Skeletal muscle tissue (tissue), 4 donors: Measurements from ENCODE around the gene INPP5D. TPM values are rescaled to one million over a fixed set of nuclear protein-coding genes. Genes with fewer than 3 reads are reported as not detected.

ENCODE experiments used
- H3K27ac ChIP-seq: one replicate; pipeline ENCODE4 v1.7.0; 2013; ENCODE audit warnings: mild to moderate bottlenecking, low read depth, low read length, inconsistent platforms
- H3K27me3 ChIP-seq, 3 donors: one replicate each; pipeline ENCODE4 v1.7.0; 2013; ENCODE audit warnings: low read length in 3 of 3; ENCODE audit not compliant: control insufficient read depth in 3 of 3, insufficient read depth in 3 of 3
- H3K36me3 ChIP-seq, 3 donors: one replicate each; pipeline ENCODE4 v1.7.0; 2013; ENCODE audit warnings: low read length in 3 of 3; ENCODE audit not compliant: control insufficient read depth in 3 of 3, insufficient read depth in 3 of 3
- H3K4me1 ChIP-seq, 3 donors: one replicate each; pipeline ENCODE4 v1.7.0; 2013; ENCODE audit warnings: low read length in 3 of 3, mild to moderate bottlenecking in 3 of 3; ENCODE audit not compliant: control insufficient read depth in 3 of 3, insufficient read depth in 3 of 3
- H3K4me3 ChIP-seq, 3 donors: one replicate each; pipeline ENCODE4 v1.7.0; 2013; ENCODE audit warnings: low read length in 3 of 3
- H3K9ac ChIP-seq, 3 donors: one replicate each; pipeline ENCODE4 v1.7.0; 2013; ENCODE audit warnings: low read length in 3 of 3, mild to moderate bottlenecking in 3 of 3, moderate library complexity in 2 of 3, low read depth in 1 of 3
- H3K9me3 ChIP-seq, 3 donors: one replicate each; pipeline ENCODE4 v1.7.0; 2013; ENCODE audit warnings: low read length in 3 of 3; ENCODE audit not compliant: control insufficient read depth in 3 of 3
- total RNA-seq: library from RNA; depleted of rRNA; stranded (reverse); fragments of >200 nt; gene quantifications from one replicate; pipeline ENCODE4 v1.2.3, GENCODE V29; 2014
- donor health status: Osteomylitis.

The INPP5D gene
- total RNA-seq, 1 donor from 2014 or later: 8.4 TPM

GRCh38 chr2:233081731-233082221, 21.6 kb downstream of the INPP5D start:
- peak overlapping the region; percentile 44 for H3K27ac ChIP-seq

GRCh38 chr2:233082222-233082930, 22.2 kb downstream of the INPP5D start:
- peaks cover 12 to 23% (median 19%) of the 10 kb centered on the region in 3 donors for H3K4me1 ChIP-seq
- H3K4me3 ChIP-seq: no peak overlapping the region
- no peaks in the 10 kb centered on the region for H3K36me3 ChIP-seq
- H3K9ac ChIP-seq: no peak overlapping the region
- no peaks in the 10 kb centered on the region for H3K9me3 ChIP-seq
- peak overlapping the region; percentile 84 for H3K27ac ChIP-seq
- no peaks in the 10 kb centered on the region for H3K27me3 ChIP-seq

More at GRCh38 chr2:233081731-233082221, 21.6 kb downstream of the INPP5D start:
- H3K4me1 ChIP-seq: peaks cover 12 to 23% (median 19%) of the 10 kb centered on the region in 3 donors
- no peaks in the 10 kb centered on the region for H3K36me3 ChIP-seq
- no peaks in the 10 kb centered on the region for H3K27me3 ChIP-seq
- no peak overlapping the region for H3K4me3 ChIP-seq
- H3K9ac ChIP-seq: no peak overlapping the region
- no peaks in the 10 kb centered on the region for H3K9me3 ChIP-seq

DNA sequence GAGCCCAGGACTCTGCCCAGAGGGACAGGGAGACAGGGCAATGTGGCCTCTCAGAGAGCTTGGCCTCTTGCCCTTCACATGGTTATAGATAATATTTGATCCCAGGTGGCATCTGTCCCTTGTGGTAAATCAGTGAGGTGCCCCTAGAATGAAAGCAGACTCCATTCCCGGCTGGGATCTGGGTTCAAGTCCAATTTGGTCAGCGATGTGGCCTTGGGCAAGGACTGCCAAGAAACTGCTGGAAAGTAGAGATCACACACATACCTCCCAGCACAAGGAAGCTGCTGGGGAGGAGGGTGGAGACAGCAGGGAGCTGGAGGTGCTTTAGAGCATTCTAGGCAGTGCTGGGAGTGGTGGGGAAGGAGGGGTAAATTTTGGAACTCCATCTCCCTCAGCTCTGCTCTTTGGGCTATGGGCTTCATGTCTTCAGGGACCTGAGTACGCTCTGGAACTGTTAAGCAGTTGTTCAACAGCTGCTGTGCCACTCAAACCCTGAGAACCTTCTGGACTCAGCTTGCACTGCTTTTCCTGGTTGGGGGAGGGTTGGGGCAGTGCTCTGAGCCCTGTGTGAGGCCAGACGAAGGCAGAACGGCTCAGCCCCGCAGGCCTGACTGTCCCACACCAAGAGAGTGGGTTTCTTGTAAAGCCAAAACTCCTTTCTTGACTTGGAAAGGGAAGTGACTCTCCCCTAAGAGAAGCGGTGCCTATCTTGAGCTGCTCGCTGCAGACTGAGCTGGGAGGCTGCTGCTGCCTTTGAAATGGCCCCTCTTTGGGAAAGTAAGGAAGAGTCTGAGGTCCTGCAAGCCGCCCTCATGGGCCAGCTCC, 23.0 kb downstream of the INPP5D start:
- H3K9me3 ChIP-seq: no peaks in the 10 kb centered on the region
- H3K4me3 ChIP-seq: no peak overlapping the region
- H3K9ac ChIP-seq: no peak overlapping the region
- no peaks in the 10 kb centered on the region for H3K36me3 ChIP-seq
- H3K27me3 ChIP-seq: no peaks in the 10 kb centered on the region
- H3K4me1 ChIP-seq: peaks cover 12 to 23% (median 19%) of the 10 kb centered on the region in 3 donors
- H3K27ac ChIP-seq: peak overlapping the region; percentile 84

- Histone ChIP-seq H3K9ac (no peak overlapping the region), H3K36me3 (no peaks in the 10 kb centered on the region), H3K27ac (peak overlapping the region; percentile 84), H3K27me3 (no peaks in the 10 kb centered on the region), H3K4me3 (no peak overlapping the region), H3K9me3 (no peaks in the 10 kb centered on the region), H3K4me1 (peaks cover 12 to 23% (median 19%) of the 10 kb centered on the region in 3 donors)
These were observed 23.6 kb downstream of the INPP5D start for GRCh38 chr2:233083782-233084181.

DNA sequence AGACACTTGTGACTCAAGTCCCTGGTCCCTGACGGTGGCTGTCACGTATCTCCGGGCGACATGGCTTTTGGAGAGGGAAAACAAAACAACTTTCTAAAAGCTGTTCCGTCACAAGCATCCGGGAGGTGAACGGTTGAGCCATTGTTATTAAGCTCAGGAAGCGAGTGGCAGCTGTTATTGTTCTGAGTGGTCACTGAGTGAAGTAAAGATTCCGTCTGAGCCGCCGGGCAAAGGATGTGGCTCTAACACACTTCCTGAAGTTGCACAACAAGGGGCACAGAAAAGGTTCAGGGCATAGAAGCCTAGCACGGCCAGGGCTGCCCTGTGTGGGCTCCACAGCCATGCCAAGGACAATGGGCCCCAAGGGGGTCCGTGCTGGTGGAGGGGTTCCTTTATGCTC, 24.3 kb downstream of the INPP5D start:
- no peaks in the 10 kb centered on the region for H3K36me3 ChIP-seq
- no peak overlapping the region for H3K4me3 ChIP-seq
- no peaks in the 10 kb centered on the region for H3K27me3 ChIP-seq
- peak overlapping the region; percentile 84 for H3K27ac ChIP-seq
- no peak overlapping the region for H3K9ac ChIP-seq
- no peaks in the 10 kb centered on the region for H3K9me3 ChIP-seq
- H3K4me1 ChIP-seq: peaks cover 12 to 19% (median 18%) of the 10 kb centered on the region in 3 donors

- H3K27me3 ChIP-seq: no peaks in the 10 kb centered on the region
- H3K4me3 ChIP-seq: no peak overlapping the region
- no peaks in the 10 kb centered on the region for H3K36me3 ChIP-seq
- peak overlapping the region; percentile 84 for H3K27ac ChIP-seq
- H3K4me1 ChIP-seq: peaks cover 12 to 19% (median 18%) of the 10 kb centered on the region in 3 donors
- no peak overlapping the region for H3K9ac ChIP-seq
- H3K9me3 ChIP-seq: no peaks in the 10 kb centered on the region
These were observed 25.1 kb downstream of the INPP5D start for GRCh38 chr2:233085037-233085838.

GRCh38 chr2:233085839-233086150, 25.7 kb downstream of the INPP5D start:
- no peak overlapping the region for H3K4me3 ChIP-seq
- H3K9me3 ChIP-seq: no peaks in the 10 kb centered on the region
- peak overlapping the region; percentile 84 for H3K27ac ChIP-seq
- H3K27me3 ChIP-seq: no peaks in the 10 kb centered on the region
- H3K36me3 ChIP-seq: no peaks in the 10 kb centered on the region
- H3K4me1 ChIP-seq: peaks cover 12 to 19% (median 18%) of the 10 kb centered on the region in 3 donors
- H3K9ac ChIP-seq: no peak overlapping the region

DNA sequence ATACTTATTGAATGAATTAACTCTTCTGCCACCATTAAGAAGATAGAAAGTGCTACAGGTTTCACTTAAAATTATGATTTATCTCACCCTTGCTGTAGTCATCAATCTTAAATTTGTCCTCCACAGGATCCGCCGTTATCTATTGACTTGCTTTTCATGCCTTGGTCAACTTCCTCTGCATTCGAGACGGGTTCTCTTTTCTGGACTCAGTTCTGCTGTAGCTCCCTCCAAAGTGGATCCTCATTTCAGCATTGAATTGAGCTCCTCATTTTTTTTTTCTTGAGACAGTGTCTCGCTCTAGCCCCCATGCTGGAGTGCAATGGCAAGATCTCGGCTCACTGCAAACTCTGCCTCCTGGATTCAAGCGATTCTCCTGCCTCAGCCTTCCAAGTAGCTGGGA, 27.6 kb downstream of the INPP5D start:
- Histone ChIP-seq H3K9me3 (no peaks in the 10 kb centered on the region), H3K36me3 (no peaks in the 10 kb centered on the region), H3K4me3 (no peak overlapping the region), H3K27me3 (no peaks in the 10 kb centered on the region), H3K9ac (no peak overlapping the region), H3K4me1 (peaks cover 9 to 17% (median 17%) of the 10 kb centered on the region in 3 donors), H3K27ac (no peak overlapping the region)

- Histone ChIP-seq H3K4me1 (peaks cover 0 to 8% (median 7%) of the 10 kb centered on the region in 3 donors), H3K9ac (no peak overlapping the region), H3K36me3 (no peaks in the 10 kb centered on the region), H3K27me3 (peaks cover 0 to 4% (median 3%) of the 10 kb centered on the region in 3 donors), H3K4me3 (no peak overlapping the region), H3K27ac (peak overlapping the region; percentile 30), H3K9me3 (no peaks in the 10 kb centered on the region)
These were observed 28.8 kb downstream of the INPP5D start for GRCh38 chr2:233088972-233089345.
